H9 (cell line): ENCODE results near the gene ATP8B4. TPM values are rescaled to one million over a fixed set of nuclear protein-coding genes. Genes with fewer than 3 reads are reported as not detected.

Experiments used
- DNase-seq: peaks from one replicate; pipeline ENCODE4 v3.0.0-alpha.2; 2017
- H2AFZ ChIP-seq: one replicate; pipeline ENCODE4 v1.6.1; 2013; ENCODE audit warnings: mild to moderate bottlenecking, low read length, control low read depth, moderate library complexity
- H2AK5ac ChIP-seq: 2 replicates; pipeline ENCODE4 v1.6.1; 2013; ENCODE audit warnings: low read length, control low read depth, mixed read lengths; ENCODE audit not compliant: insufficient read length
- H2BK120ac ChIP-seq: one replicate; pipeline ENCODE4 v1.6.1; 2013; ENCODE audit warnings: low read depth, mild to moderate bottlenecking, low read length, control low read depth, inconsistent platforms; ENCODE audit not compliant: poor library complexity, severe bottlenecking
- H2BK12ac ChIP-seq: 2 replicates; pipeline ENCODE4 v1.6.1; 2013; ENCODE audit warnings: low read length, control low read depth, mixed read lengths, low read depth; ENCODE audit not compliant: insufficient read length
- H2BK15ac ChIP-seq: 2 replicates; pipeline ENCODE4 v1.6.1; 2013; ENCODE audit warnings: low read depth, low read length, control low read depth
- H2BK20ac ChIP-seq: one replicate; pipeline ENCODE4 v1.6.1; 2013; ENCODE audit warnings: low read depth, mild to moderate bottlenecking, low read length, control low read depth, inconsistent platforms; ENCODE audit not compliant: poor library complexity, severe bottlenecking
- H2BK5ac ChIP-seq: 2 replicates; pipeline ENCODE4 v1.6.1; 2013; ENCODE audit warnings: low read length, control low read depth, mixed read lengths; ENCODE audit not compliant: insufficient read length
- H3K14ac ChIP-seq: 2 replicates; pipeline ENCODE4 v1.6.1; 2013; ENCODE audit warnings: low read length, control low read depth; ENCODE audit not compliant: insufficient read depth
- H3K18ac ChIP-seq: 2 replicates; pipeline ENCODE4 v1.6.1; 2013; ENCODE audit warnings: low read depth, mild to moderate bottlenecking, mixed read lengths, low read length, control low read depth; ENCODE audit not compliant: insufficient read length
- H3K23ac ChIP-seq: 2 replicates; pipeline ENCODE4 v1.6.1; 2013; ENCODE audit warnings: low read length, control low read depth, mixed read lengths, low read depth; ENCODE audit not compliant: insufficient read length
- H3K23me2 ChIP-seq: 2 replicates; pipeline ENCODE4 v1.6.1; 2013; ENCODE audit warnings: low read depth, mild to moderate bottlenecking, mixed read lengths, low read length, control low read depth; ENCODE audit not compliant: insufficient read length, poor library complexity, severe bottlenecking
- H3K27ac ChIP-seq: 2 replicates; pipeline ENCODE4 v1.5.1; 2013; ENCODE audit warnings: low read length, control low read depth, mixed read lengths, low read depth; ENCODE audit not compliant: insufficient read length
- H3K27me3 ChIP-seq: 2 replicates; pipeline ENCODE4 v1.6.1; 2013; ENCODE audit warnings: low read length, control low read depth, inconsistent platforms; ENCODE audit not compliant: insufficient read depth
- H3K4ac ChIP-seq: 2 replicates; pipeline ENCODE4 v1.6.1; 2013; ENCODE audit warnings: low read depth, mild to moderate bottlenecking, control low read depth, inconsistent platforms, low read length, moderate library complexity
- H3K4me1 ChIP-seq: 2 replicates; pipeline ENCODE4 v1.6.1; 2013; ENCODE audit warnings: low read length, control low read depth, inconsistent platforms; ENCODE audit not compliant: insufficient read depth
- H3K4me2 ChIP-seq: 2 replicates; pipeline ENCODE4 v1.6.1; 2013; ENCODE audit warnings: low read length, control low read depth, mixed read lengths; ENCODE audit not compliant: insufficient read length, insufficient read depth
- H3K56ac ChIP-seq: 2 replicates; pipeline ENCODE4 v1.6.1; 2013; ENCODE audit warnings: low read depth, mild to moderate bottlenecking, mixed read lengths, low read length, control low read depth; ENCODE audit not compliant: insufficient read length
- H3K79me1 ChIP-seq: 2 replicates; pipeline ENCODE4 v1.6.1; 2013; ENCODE audit warnings: low read depth, mild to moderate bottlenecking, moderate library complexity, low read length, control low read depth, inconsistent platforms; ENCODE audit not compliant: insufficient read depth, poor library complexity, severe bottlenecking
- H3K79me2 ChIP-seq: 2 replicates; pipeline ENCODE4 v1.6.1; 2013; ENCODE audit warnings: low read length, control low read depth, inconsistent platforms; ENCODE audit not compliant: insufficient read depth
- H3K9ac ChIP-seq: 2 replicates; pipeline ENCODE4 v1.6.1; 2013; ENCODE audit warnings: low read length, control low read depth, mixed read lengths; ENCODE audit not compliant: insufficient read length; ENCODE audit errors: extremely low read depth
- H3K9me3 ChIP-seq: one replicate; pipeline ENCODE4 v1.6.1; 2013; ENCODE audit warnings: low read depth, low read length, inconsistent platforms; ENCODE audit not compliant: control insufficient read depth
- H3T11ph ChIP-seq: one replicate; pipeline ENCODE4 v1.6.1; 2013; ENCODE audit warnings: mild to moderate bottlenecking, low read length, control low read depth, inconsistent platforms
- H4K20me1 ChIP-seq: one replicate; pipeline ENCODE4 v1.6.1; 2013; ENCODE audit not compliant: control insufficient read depth, insufficient read length, insufficient read depth
- H4K5ac ChIP-seq: 2 replicates; pipeline ENCODE4 v1.6.1; 2013; ENCODE audit warnings: low read depth, mild to moderate bottlenecking, mixed read lengths, low read length, control low read depth; ENCODE audit not compliant: insufficient read length
- H4K8ac ChIP-seq: replicated peaks from 2 replicates; pipeline ENCODE4 v1.6.1; 2013; ENCODE audit warnings: low read length, control low read depth, mixed read lengths, low read depth; ENCODE audit not compliant: insufficient read length
- H4K91ac ChIP-seq: 2 replicates; pipeline ENCODE4 v1.6.1; 2013; ENCODE audit warnings: low read depth, mild to moderate bottlenecking, moderate library complexity, mixed read lengths, low read length, control low read depth; ENCODE audit not compliant: insufficient read length
- H3K27ac Mint-ChIP-seq, 3 experiments: 2 replicates in 2 of 3; 3 replicates in 1 of 3; pipeline ENCODE4 v1.8.0; 2020 to 2021; ENCODE audit warnings: mixed read lengths in 3 of 3, mild to moderate bottlenecking in 1 of 3, moderate library complexity in 1 of 3
- H3K27me3 Mint-ChIP-seq: 2 replicates; pipeline ENCODE4 v1.8.0; 2021; ENCODE audit warnings: low read depth, mild to moderate bottlenecking, moderate library complexity, mixed read lengths
- H3K36me3 Mint-ChIP-seq, 3 experiments: 2 replicates in 2 of 3; 3 replicates in 1 of 3; pipeline ENCODE4 v1.8.0; 2020 to 2021; ENCODE audit warnings: low read depth in 3 of 3, mixed read lengths in 3 of 3; ENCODE audit not compliant: insufficient read depth in 1 of 3
- H3K4me1 Mint-ChIP-seq, 2 experiments: 2 replicates each; pipeline ENCODE4 v1.8.0; 2020; ENCODE audit warnings: mixed read lengths in 2 of 2
- H3K4me3 Mint-ChIP-seq, 2 experiments: 2 replicates in 1 of 2; 3 replicates in 1 of 2; pipeline ENCODE4 v1.8.0; 2020 to 2021; ENCODE audit warnings: mild to moderate bottlenecking in 2 of 2, mixed read lengths in 2 of 2, moderate library complexity in 1 of 2
- H3K9me3 Mint-ChIP-seq, 2 experiments: 2 replicates in 1 of 2; 3 replicates in 1 of 2; pipeline ENCODE4 v1.8.0; 2020; ENCODE audit warnings: mild to moderate bottlenecking in 2 of 2, mixed read lengths in 2 of 2, moderate library complexity in 1 of 2
- WGBS: extraction: QIAGEN DNeasy Blood & Tissue Kit; methylation state at CpG from one replicate; pipeline ENCODE4 v1.1.7; 2013; ENCODE audit warnings: missing lambda C conversion rate, low lambda C conversion rate, mixed read lengths; ENCODE audit not compliant: insufficient read length; ENCODE audit errors: extremely low coverage; 5-methylcytosine and 5-hydroxymethylcytosine counted together
- total RNA-seq: library from RNA; stranded (reverse); gene quantifications from 2 replicates; pipeline ENCODE4 v1.2.1, GENCODE V29; 2021
- TF ChIP-seq, protein P1 (sequence below): fragments of 200-600 bp; sonication (generic); conservative IDR thresholded peaks from 3 replicates; pipeline ENCODE4 v1.8.0; 2021; ENCODE audit warnings: antibody characterized with exemption, mild to moderate bottlenecking

The ATP8B4 gene
- total RNA-seq, 1 experiment from 2014 or later = 0.52 TPM

DNA sequence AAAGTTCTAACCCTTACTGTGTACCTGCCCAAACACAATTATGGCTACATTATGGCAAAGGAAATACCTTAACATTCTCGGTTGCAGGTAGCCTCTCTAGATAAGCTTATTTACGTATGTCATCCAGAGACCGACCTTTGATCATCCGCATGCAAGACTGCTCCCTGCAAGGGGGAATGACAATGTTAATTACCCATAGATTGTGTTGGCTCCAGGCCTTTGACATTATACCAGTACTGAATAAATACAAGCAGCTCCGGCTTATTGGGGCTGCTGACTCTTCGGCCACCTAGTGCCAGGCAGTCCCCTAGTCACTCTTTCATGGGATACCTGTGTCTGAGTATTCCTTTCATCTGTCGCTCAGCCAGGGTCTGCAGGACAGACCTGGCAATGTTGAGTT is 274.6 kb downstream of the ATP8B4 start:
- no peak overlapping the region for H3K14ac ChIP-seq
- H2BK120ac ChIP-seq = no peak overlapping the region
- no peak overlapping the region for H4K5ac ChIP-seq
- H2BK20ac ChIP-seq = no peak overlapping the region
- no peaks in the 10 kb centered on the region for H3K9me3 ChIP-seq
- H3K9ac ChIP-seq = no peak overlapping the region
- Mint-ChIP-seq H3K36me3 (peaks cover 0 to 5% (median under 1%) of the 10 kb centered on the region in 3 experiments; a peak in 5 of 7 replicates), H3K27me3 (no peaks in the 10 kb centered on the region), H3K27ac (no peak overlapping the region), H3K4me3 (no peak overlapping the region), H3K9me3 (peaks cover 15 to 18% of the 10 kb centered on the region in 2 experiments), H3K4me1 (no peaks in the 10 kb centered on the region)
- H3K23ac ChIP-seq = no peak overlapping the region
- TF ChIP-seq, protein P1, sequence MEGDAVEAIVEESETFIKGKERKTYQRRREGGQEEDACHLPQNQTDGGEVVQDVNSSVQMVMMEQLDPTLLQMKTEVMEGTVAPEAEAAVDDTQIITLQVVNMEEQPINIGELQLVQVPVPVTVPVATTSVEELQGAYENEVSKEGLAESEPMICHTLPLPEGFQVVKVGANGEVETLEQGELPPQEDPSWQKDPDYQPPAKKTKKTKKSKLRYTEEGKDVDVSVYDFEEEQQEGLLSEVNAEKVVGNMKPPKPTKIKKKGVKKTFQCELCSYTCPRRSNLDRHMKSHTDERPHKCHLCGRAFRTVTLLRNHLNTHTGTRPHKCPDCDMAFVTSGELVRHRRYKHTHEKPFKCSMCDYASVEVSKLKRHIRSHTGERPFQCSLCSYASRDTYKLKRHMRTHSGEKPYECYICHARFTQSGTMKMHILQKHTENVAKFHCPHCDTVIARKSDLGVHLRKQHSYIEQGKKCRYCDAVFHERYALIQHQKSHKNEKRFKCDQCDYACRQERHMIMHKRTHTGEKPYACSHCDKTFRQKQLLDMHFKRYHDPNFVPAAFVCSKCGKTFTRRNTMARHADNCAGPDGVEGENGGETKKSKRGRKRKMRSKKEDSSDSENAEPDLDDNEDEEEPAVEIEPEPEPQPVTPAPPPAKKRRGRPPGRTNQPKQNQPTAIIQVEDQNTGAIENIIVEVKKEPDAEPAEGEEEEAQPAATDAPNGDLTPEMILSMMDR = no peak
- no peak overlapping the region for H2BK15ac ChIP-seq
- H2BK5ac ChIP-seq = no peak overlapping the region
- H2BK12ac ChIP-seq = no peak overlapping the region
- no peak overlapping the region for H3K18ac ChIP-seq
- no peaks in the 10 kb centered on the region for H3K79me2 ChIP-seq
- no peak overlapping the region for H3K4ac ChIP-seq
- H2AK5ac ChIP-seq = no peak overlapping the region
- H4K91ac ChIP-seq = no peak overlapping the region
- no peak for DNase-seq
- no CpG with 5 or more reads among the region's 7 CpGs for WGBS
- H3K79me1 ChIP-seq = no peaks in the 10 kb centered on the region
- H3K4me2 ChIP-seq = no peak overlapping the region
- H4K8ac ChIP-seq = no peak overlapping the region
- no peak overlapping the region for H2AFZ ChIP-seq
- H4K20me1 ChIP-seq = no peaks in the 10 kb centered on the region
- H3K27ac ChIP-seq = no peak overlapping the region
- no peaks in the 10 kb centered on the region for H3K4me1 ChIP-seq
- no peaks in the 10 kb centered on the region for H3K23me2 ChIP-seq
- H3K56ac ChIP-seq = no peak overlapping the region
- H3K27me3 ChIP-seq = no peaks in the 10 kb centered on the region
- H3T11ph ChIP-seq = no peak overlapping the region
